ENCODE data around the gene THSD7A.

The THSD7A gene

DNA sequence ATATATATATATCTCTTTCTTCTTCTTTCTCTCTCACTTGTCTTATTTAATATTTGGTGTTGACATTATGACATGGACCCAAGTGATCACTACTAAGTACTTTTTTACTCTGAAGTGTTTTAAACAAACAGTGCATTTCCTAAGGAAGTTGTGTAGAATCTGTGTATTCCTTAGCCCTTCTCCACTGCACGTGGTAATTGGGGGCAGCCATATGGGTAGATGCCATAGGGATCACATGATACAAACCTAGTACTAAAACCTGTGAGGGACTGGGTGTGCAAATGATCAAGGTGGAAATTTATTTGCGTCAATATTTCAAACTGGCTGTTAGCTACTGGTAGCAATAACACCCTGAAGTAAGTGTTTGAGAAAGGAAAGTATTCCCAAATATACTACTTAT is 25.0 kb downstream of the THSD7A start:
- no peak for DNase-seq

DNA sequence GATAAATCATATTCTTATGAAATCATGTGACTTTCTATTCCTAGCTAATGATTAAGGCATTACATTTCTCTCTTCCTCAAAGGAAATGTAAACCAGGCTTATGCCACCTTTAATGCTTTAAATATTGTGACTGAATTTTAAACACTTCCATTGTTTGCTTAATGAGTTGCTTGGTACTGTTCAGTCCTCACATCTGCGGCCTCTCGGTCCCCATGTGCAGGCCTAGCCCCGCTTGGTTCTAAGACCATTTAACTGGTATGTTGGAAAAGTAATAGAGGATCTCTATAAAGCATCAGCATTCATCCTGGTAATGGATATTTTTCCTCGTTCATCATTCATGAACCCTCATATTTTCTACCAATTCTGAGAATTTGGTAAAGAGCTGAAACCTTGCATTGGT is 27.4 kb downstream of the THSD7A start:
- DNase-seq, result no peak

DNA sequence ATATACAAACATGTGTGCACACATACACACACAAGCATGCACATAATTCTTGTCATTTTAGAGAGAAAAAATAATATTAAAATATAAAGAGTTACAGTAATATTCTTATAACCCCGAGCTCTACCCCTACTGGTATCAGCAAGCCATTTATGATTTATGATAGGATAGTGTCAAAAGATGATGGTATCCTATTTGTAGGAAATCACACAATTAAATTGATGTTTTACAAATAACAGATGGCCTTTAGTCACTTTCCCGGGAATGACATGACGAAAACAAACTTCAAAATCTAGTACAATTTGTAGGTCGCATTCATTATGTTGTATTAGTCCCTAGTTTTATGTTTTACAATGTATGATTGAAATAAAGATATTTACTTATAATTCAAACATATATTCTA is 36.8 kb downstream of the THSD7A start:
- DNase-seq, result no peak

DNA sequence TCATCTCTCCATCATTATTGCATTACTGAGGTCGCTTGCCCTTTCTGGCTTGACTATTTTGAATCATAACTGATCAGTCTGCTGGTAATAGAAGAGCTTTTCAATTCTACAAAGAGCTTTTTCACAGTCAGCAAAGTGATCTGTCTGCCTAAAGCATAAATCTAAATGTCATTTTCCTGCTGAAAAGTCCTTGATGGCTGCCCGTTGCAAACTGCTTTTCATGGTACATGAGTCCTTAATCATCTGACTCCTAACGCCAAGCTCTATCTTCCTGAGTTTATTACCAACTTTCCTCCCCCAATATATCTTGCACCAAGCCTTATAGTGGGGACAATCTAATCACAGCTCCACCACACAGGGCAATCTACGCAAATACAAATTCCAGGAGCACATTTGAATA is 39.8 kb downstream of the THSD7A start:
- no peak for DNase-seq

DNA sequence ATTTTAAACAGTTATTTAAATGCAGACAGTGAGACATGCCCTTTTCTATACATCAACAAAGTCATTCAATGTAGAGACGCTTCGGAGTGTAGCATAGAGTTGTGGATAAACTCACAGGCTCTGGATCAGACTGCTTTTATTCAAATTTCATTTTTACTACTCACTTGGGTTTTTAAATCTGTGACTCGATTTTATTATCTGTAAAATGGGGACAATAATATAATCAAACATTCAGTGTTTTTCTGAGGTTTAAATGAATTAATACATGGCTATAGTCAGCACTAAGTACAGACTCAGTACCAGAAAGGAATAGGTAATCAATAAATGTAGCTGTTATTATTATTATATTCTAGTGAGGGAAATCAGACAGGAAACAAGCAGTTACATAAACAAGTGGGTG is 43.4 kb downstream of the THSD7A start:
- no peak for DNase-seq

DNA sequence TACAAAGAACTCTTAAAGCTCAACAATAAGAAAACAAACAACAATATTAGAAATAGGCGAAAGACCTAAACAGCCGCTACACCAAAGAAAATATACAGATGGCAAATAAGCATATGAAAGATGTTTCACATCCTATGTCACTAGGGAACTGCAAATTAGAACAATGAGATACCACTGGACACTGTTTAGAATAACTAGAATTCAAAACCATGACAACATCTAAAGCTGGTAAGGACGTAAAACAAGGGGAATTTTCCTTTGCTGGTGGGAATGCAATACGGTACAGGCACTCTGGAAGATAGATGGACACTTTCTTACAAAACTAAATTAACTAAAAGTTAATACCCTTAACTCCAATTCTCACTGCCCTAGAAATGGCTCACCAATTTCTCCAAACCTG is 44.5 kb downstream of the THSD7A start:
- no peak for DNase-seq

DNA sequence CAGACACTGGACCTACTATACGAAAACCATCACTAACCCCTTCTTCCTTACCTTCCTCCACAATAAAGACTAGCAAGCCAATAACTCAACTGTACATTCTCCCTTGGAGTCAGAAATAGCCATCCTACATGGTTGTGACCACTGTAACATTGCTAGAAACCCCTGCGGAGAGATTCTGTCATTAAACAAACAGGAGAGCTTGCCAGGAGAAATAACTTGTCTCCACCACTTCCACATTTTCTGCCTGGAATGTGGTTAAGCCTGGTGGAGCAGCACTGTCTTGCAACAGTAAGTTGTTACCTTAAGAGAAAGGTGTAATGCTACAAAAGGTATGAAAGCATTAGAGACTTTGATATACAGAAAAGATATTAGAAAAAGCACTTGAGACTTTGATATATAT is 45.8 kb downstream of the THSD7A start:
- no peak for DNase-seq

DNA sequence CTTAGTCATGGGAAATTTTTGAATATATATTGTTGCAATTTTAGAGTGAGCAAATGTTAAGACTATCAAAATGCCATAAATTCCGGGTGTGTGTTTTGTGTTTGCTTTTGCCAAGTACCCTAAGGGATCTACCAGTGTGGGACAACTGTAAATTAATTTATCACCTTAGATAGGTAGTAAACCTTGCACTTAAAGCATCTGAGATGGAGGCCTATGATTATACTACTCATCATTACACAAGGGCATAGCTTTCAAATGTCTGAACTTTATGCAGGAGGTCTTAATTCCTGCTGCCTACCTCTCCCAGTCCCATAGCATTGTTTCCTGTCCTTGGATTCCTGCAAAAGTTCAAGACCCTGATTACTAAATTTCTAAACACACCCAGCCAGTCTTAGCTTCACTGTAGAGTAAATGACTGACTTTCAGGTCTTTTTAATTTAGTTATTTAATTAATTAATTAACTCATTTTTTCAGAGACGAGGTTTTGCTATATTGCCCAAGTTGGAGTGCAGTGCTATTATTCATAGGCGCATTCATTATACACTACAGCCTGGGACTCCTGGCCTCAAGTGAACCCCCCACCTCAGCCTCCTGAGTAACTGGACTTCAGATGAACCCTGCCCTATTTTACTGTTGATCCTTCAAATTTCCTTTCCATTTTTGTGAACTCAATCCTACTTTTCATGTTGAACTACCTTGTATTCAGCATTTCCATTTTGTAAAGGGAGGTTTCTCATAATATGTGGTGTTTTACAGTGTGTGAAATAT is 47.0 kb downstream of the THSD7A start:
- no peak for DNase-seq

DNA sequence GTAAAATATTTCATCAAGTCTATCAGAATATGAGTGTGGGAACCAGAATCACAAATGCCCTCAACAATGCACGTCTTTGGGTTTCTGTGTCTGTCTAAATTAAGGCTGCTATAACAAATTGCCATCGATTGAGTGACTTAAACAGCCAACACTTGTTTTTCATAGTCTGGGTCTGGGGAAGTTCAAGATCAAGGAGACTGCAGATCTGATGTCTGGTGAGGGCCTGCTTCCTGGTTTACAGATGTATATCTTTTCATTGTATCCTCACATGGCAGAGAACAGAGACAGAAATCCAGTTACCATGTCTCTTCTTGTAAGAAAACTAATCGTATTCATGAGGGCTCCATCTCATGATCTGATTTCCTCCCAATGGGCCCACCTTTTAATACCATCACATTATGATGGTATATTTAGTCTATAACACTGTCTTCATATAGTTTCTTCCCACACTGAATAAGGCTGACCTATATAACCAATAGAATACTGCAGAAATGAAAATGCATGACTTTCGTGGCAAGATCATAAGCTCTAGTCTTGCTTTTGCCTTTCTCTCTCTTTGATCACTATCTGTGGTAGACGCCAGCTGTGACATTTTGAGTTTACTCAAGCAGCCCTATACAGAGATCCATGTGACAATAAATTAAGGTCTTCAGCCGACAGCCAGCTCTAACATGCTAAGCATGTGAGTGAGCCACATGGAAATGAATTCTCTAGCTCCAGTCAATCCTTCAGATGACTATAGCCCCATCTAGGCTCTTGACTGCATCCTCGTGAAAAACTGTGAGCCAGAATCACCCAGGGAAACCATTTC is 51.9 kb downstream of the THSD7A start:
- no peak for DNase-seq

DNA sequence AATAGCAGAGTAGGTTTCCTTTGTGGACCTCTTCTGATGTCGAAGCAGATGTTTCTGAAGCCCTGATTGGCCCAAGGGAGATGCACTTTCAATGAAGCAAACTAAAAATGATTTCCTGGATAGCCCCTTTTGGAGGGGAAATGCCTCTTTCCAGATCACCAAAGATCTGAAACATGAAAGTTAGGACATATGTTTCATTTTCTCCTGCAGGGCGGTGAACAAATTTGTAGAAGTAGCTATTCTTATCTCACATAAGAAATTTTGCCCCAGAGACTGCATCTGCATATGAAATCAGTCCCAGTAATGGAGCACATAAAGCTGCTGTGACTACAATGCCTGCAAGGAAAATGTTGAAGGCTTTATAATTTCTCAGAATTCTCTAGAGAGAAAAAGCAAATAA is 56.0 kb downstream of the THSD7A start:
- no peak for DNase-seq

DNA sequence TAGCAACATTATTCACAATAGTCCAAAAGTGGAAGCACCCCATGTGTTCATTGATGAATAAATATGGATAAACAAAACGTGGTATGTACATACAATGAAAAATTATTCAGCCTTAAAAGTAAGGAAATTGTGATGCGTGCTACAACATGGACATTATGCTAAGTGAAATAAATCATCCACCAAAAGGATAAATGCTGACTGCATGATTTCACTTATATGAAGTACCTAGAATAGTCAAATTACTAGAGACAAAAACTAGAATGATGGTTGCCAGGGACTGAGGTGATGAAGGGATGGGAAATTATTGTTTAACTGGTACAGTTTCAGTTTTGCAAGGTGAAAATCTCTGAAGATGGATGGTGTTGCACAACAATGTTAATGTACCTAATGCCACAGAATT is 56.6 kb downstream of the THSD7A start:
- no peak for DNase-seq

DNA sequence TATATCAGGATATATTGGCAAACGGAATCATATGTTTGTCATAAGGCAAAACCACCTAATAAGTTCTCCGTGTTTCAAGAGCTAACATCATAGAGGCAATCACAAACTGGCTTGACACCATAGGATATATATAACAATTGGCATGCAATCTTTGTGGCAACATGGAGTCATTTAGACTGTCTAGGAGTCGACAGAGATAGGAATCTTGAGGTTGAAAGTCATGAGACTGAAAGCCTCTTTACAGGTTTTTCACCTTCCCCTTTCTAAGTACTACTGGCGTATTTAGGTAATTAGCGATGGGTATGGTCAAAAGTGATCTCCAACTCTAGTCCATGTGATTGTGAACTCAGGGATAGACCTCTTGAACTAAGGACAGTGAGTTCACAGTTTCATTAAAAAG is 63.7 kb downstream of the THSD7A start:
- DNase-seq, result no peak

DNA sequence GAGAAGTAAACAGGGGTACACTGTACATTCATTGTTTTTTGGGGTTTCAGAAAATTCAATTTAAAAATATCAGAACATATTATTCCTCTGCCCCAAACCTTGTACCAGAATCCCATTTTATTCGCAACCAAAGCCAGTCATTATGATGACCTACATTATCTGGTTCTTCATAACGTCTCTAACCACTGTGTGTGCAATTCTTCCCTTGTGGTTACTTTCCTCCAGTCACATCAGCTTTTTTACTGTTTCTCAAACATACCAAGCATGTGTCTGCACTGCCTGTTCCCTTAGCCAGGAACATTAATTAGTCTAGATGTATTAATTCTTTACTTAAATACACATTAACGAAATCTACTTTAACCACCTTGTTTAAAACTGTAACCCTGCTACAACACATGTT is 64.8 kb downstream of the THSD7A start:
- no peak for DNase-seq

DNA sequence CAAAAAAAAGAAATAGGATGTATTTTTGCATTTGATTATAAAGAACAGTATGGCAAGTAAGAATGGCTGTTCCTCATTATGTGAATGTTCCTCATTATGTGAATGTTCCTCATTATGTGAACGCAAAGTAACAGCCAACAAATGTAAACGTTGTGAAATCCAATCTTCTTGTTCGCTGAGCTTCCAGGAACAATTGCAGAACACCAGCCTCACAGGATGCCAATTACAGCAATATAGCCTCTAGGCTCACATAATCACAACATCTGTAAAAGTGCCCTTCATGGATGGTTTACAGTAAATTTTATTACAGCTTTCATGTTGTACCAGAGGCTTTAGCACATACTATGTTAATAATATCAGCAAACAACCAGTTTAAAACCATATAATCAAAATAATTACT is 71.6 kb downstream of the THSD7A start:
- no peak for DNase-seq

DNA sequence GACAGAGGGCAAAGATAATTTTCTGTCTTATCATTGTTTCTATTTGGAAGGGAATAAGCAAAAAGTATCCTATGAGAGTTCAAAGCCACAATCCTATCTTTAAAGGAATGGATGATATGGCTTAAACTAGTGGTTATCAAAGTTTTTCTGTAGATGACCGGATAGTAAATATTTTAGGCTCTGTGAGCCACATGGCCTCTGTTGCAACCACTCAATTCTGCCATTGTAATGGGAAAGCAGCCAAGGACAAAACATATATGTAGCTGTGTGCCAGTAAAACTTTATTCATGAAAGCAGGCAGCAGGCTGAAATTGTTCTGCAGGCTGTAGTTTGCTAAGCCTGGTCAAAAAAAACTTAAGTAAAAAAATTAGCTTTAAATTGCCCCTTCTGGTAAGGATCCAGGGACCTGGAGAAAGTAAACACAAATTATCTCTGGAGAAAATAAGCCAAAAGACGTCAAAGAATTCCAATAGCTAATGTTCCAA is 73.3 kb downstream of the THSD7A start:
- DNase-seq, result no peak

DNA sequence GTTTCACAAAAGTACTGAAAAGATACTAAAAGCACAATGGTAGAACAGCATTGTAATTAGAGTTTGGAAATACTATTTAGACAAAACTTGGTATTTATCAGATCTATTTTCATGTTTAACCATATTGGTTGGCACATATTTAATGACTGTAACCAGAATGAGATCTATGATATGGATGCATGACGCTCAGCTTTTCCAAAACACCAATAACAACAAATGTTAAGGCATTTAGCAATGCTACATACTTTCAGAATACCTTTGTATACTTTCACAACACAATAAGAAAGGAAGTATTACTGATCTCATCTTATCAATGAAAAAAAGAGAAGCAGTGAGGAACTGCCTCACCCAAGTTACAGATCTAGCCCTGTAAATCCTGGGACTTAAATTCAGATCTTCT is 74.8 kb downstream of the THSD7A start:
- no peak for DNase-seq

DNA sequence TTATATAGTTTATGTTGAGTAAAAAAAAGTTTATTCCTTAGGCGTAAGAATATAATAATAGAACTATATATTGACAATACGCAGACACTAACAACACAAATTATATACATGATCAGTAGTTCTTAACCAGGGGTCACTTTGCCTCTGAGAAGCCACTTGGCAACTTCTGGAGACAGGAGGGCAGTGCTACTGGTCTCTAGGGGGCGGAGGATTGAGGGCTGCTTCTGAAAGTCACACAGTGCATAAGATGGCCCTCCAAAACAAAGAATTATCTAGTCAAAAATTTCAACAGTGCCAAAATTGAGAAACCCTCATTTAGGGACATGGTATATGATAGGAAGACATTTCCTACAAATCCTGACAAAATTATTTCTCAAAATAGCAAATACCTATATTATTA is 77.1 kb downstream of the THSD7A start:
- no peak for DNase-seq

DNA sequence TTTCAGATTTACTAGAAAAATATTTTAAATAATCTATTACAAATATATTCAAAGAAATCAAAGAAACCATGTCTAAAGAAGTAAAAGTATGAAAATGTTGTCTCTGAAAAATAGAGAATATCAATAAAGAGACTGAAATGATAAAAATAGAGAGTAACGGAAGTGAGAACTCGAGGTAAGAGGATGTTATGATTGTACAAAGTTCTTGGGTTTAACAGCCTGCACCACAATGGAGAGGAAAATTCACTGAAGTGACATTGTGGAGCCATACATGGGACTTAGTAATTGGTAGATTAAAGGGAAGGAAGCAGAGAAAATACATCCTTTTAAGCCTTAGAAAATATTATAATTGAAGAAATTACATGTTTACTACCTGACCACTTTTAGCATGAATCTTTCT is 77.9 kb downstream of the THSD7A start:
- no peak for DNase-seq

DNA sequence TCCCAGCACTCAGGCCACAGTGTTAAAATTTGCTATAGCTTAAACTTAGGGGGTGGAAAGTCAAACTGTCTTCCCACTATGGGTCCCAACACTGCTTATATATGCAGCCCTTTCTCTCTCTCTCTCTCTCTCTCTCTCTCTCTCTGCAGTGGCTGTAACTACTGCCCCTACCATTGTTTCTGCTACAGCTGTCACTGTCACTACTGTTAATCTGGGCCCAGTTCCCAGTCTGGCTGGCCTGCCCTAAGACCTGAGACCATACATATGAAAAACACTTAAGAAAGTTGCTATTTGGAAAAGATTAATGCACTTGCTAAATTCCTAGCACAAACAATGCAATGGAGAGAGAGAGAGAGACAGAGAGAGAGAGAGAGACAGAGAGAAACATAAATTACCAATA is 78.6 kb downstream of the THSD7A start:
- no peak for DNase-seq

DNA sequence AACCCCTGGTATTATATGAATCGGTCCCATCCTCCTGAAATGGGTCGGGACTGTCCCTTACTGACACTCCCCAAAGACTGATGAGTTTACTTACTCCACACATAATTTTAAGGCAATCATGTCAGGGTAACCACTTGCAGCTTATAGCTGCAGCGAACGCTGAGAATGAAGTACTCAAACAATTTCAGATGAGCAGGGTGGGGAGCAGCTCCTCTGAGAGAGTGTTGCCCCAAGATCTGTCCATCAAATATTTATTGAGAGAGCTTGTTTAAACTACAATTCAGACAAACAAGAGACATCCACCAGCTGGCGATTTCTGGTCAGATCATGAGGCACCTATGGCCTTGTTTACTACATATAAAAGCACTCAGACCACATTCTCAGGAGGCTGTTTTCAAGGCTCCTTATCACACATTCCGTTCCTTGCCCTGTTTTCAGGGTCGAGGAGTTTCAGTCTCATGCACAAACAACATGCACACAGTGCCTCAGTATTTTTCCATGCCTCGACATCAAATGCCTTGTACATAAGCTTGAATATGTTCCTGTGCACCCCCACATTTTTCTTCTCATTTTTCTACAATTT is 80.1 kb downstream of the THSD7A start:
- DNase-seq, result no peak

DNA sequence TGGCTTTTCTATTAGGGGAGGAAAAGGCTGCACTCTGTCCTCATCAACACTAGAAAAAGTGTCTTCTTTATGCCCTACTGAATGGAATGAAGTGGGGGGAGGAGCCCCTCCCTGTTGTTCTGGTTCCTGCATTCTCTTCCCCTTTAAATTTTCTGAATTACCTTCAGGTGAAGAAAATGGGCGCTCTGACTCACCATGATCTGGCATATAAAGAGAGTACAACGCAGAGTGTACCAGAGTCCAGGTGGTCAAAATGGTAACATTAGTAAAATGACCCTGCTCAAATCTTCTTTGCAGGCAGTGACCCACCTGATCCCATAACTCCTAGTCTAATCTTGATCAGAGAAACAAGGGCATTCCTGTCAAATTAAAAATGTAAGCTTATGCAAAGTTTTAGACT is 80.7 kb downstream of the THSD7A start:
- no peak for DNase-seq

DNA sequence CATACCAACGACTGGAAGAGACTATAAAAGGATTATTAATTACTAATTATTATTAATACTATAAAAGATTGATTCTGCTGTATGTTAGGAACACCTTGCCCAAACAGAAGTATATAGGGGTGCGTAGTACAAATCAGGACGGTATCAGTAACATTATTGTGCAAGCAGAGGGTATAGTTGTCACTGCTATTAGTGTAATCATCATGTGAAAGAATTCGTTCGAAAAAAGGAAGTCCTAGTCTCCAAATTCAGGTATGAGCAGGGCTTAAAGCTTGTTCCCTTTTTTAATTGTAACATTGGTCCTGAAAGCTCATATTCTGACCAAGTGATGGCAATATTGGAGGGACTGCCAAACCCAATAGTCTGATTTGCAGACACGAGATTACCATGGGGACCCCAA is 81.8 kb downstream of the THSD7A start:
- DNase-seq, result no peak

DNA sequence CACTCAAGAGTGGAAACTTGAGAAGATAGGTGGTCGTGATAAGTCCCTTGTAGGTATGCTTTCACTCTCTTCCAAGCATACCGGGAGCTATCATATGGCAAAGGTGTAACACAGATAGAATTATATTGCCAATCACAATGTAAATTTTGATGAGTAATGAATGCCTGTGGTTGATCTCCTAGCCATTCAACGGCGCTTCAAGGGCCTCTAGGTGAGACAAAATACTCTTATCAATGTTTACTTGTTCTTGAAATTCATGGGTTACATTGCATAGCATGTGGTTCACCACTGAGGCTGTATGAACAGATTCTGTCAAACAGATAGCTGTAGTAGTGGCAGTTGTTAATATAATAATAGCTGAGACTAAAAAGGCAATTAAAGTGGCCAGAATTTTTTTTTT is 82.4 kb downstream of the THSD7A start:
- no peak for DNase-seq

DNA sequence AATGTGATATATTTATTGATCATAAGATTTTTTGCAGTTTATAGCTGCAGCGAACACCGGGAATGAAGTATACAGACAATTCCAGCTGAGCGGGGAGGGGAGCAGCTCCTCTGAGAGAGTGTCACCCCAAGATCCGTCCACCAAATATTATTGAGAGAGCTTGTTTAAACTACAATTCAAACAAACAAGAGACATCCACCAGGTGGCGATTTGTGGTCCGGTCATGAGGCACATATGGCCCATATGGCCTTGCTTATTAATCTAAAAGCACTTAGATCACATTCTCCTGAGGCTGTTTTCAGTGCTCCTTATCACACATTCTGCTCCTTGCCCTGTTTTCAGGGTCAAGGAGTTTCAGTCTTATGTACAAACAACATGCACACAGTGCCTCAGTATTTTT is 83.1 kb downstream of the THSD7A start:
- DNase-seq, result no peak

Data from NCI-H187 (cell line).